HepG2 (cell line): Measurements from ENCODE around the gene TNNT1. TPM values are rescaled to one million over a fixed set of nuclear protein-coding genes. Genes with fewer than 3 reads are reported as not detected.
A peak's percentile ranks its signal among the peaks of the same experiment; 100 is the strongest.

Source experiments
- ATAC-seq: fragments of 200-7000 bp; cut with Tn5 transposase; 3 replicates; pipeline ENCODE4 v1.9.1; 2020; ENCODE audit warnings: mild to moderate bottlenecking, moderate library complexity
- BruUV-seq: library from RNA; stranded (reverse); fragments of 400-500 nt; replicated peaks from 2 replicates; lab custom pipeline; 2021; lab: Mats Ljungman, UMichigan
- CTCF ChIA-PET: fragments of 300-600 bp; formaldehyde crosslinking; extraction: SDS; loops from one replicate; lab custom pipeline; 2021; ENCODE audit warnings: low total read pairs, inconsistent platforms, low intra/inter-chr PET ratio; lab: Yijun Ruan, JAX
- POLR2A ChIA-PET: fragments of 350-600 bp; sonication (Branson Sonifier 250); formaldehyde crosslinking; loops from one replicate; lab custom pipeline; 2020; ENCODE audit warnings: antibody characterized with exemption, inconsistent platforms; lab: Yijun Ruan, JAX
- DNase-seq: peaks from one replicate; pipeline ENCODE4 v3.0.0-alpha.2; 2015; ENCODE audit warnings: low spot score
- FAIRE-seq: peaks from 3 replicates; lab custom pipeline; 2011; peaks lifted over from hg19 to GRCh38; lab: Jason Lieb, UNC
- H2AFZ ChIP-seq: one replicate; pipeline ENCODE4 v1.6.1; 2011; ENCODE audit warnings: low read length, inconsistent platforms
- H3K27ac ChIP-seq: fragments of 300-600 bp; 3 replicates; pipeline ENCODE4 v1.8.0; 2011; ENCODE audit warnings: mixed run types, mild to moderate bottlenecking, mixed read lengths, low read length, inconsistent platforms; ENCODE audit not compliant: insufficient read depth; ENCODE audit errors: extremely low read length
- H3K27me3 ChIP-seq, 2 experiments: fragments of 200-600 bp in 1 of 2; 2 replicates in 1 of 2; 3 replicates in 1 of 2; pipeline versions ENCODE4 v1.6.0 to v1.8.0; 2011; ENCODE audit warnings: low read length in 2 of 2, mild to moderate bottlenecking in 2 of 2, moderate library complexity in 2 of 2, inconsistent platforms in 1 of 2; ENCODE audit not compliant: insufficient read depth in 2 of 2, control insufficient read depth in 1 of 2
- H3K36me3 ChIP-seq, 2 experiments: fragments of 200-600 bp in 1 of 2; replicated peaks in 1 of 2; 2 replicates in 1 of 2; 3 replicates in 1 of 2; pipeline versions ENCODE4 v1.5.1 to v1.8.0; 2011; ENCODE audit warnings: low read length in 2 of 2, inconsistent platforms in 1 of 2; ENCODE audit not compliant: insufficient read depth in 2 of 2, control insufficient read depth in 1 of 2
- H3K4me1 ChIP-seq: 2 replicates; pipeline ENCODE4 v1.5.1; 2012; ENCODE audit warnings: low read length, inconsistent platforms; ENCODE audit not compliant: insufficient read depth
- H3K4me2 ChIP-seq: 2 replicates; pipeline ENCODE4 v1.6.0; 2011; ENCODE audit warnings: low read depth, low read length, inconsistent platforms
- H3K4me3 ChIP-seq, 3 experiments: fragments of 200-600 bp in 1 of 3; sonication (generic), shearing (Covaris generic) in 1 of 3; replicated peaks in 1 of 3; 2 replicates each; pipeline ENCODE4 v1.5.1; 2011 to 2016; ENCODE audit warnings: low read length in 3 of 3, inconsistent platforms in 2 of 3, low read depth in 2 of 3, mild to moderate bottlenecking in 2 of 3, control low read depth in 1 of 3, mixed read lengths in 1 of 3; ENCODE audit not compliant: insufficient read depth in 1 of 3
- H3K79me2 ChIP-seq: one replicate; pipeline ENCODE4 v1.6.1; 2011; ENCODE audit warnings: low read length, inconsistent platforms; ENCODE audit not compliant: insufficient read depth
- H3K9ac ChIP-seq: 2 replicates; pipeline ENCODE4 v1.6.0; 2011; ENCODE audit warnings: mild to moderate bottlenecking, low read depth, low read length, inconsistent platforms; ENCODE audit not compliant: insufficient read depth
- H3K9me3 ChIP-seq: 2 replicates; pipeline ENCODE4 v1.5.1; 2012; ENCODE audit warnings: mild to moderate bottlenecking, low read length
- H4K20me1 ChIP-seq: 2 replicates; pipeline ENCODE4 v1.6.0; 2011; ENCODE audit warnings: inconsistent platforms, mild to moderate bottlenecking, low read length, moderate library complexity; ENCODE audit not compliant: insufficient read depth
- AGO2 ChIP-seq: fragments of 200-400 bp; formaldehyde crosslinking; optimal IDR thresholded peaks from 2 replicates; pipeline ENCODE3; 2017; ENCODE audit warnings: mild to moderate bottlenecking, low read depth, low read length, moderate library complexity
- CHCHD3 ChIP-seq: sonication (generic); formaldehyde crosslinking; IDR thresholded peaks from 2 replicates; pipeline ENCODE4 v1.8.0; 2022; ENCODE audit warnings: mild to moderate bottlenecking, missing genetic modification reagents, moderate library complexity
- RBM22 ChIP-seq: fragments of 200-400 bp; formaldehyde crosslinking; optimal IDR thresholded peaks from 2 replicates; pipeline ENCODE3; 2017; ENCODE audit warnings: mild to moderate bottlenecking, low read length, moderate library complexity
- ZFP90 ChIP-seq: sonication (generic); formaldehyde crosslinking; IDR thresholded peaks from 2 replicates; pipeline ENCODE4 v1.8.0; 2022; ENCODE audit warnings: missing genetic modification reagents, mild to moderate bottlenecking, inconsistent platforms, borderline replicate concordance
- ZNF282 ChIP-seq: fragments of 450-650 bp; IDR thresholded peaks from 2 replicates; pipeline ENCODE4 v1.6.1; 2018; ENCODE audit not compliant: partially characterized antibody
- ZNF772 ChIP-seq: sonication (generic); formaldehyde crosslinking; IDR thresholded peaks from 2 replicates; pipeline ENCODE4 v1.5.0; 2020; ENCODE audit warnings: mild to moderate bottlenecking, missing genetic modification reagents
- whole genome bisulfite sequencing: methylation state at CpG from one replicate; pipeline ENCODE4 v1.1.6; 2017; ENCODE audit warnings: low lambda C conversion rate; 5-methylcytosine and 5-hydroxymethylcytosine counted together
- in situ Hi-C: cut with HindIII; loops from 2 replicates; pipeline ENCODE4 v1.10.0; 2017; ENCODE audit warnings: low pct_unique_long_range_greater_than_20kb; ENCODE audit not compliant: extremely low pct_ligation_motif_present
- intact Hi-C: fragments of 100-400 bp; cut with micrococcal nuclease; formaldehyde crosslinking; loops from one replicate; pipeline ENCODE4 v1.10.0; 2022; ENCODE audit not compliant: unreplicated experiment
- polyA plus RNA-seq, 8 experiments: library from polyadenylated mRNA; depleted of rRNA in 3 of 8; stranded (reverse) in 7 of 8; unstranded in 1 of 8; fragments of >200 nt; fragmentation: Illumina TruSeq in 4 of 8; extraction: Trizol in 4 of 8; gene quantifications; 2 replicates each; pipeline versions ENCODE4 v1.2.1 to v1.2.3, GENCODE V29; 2011 to 2016; ENCODE audit warnings: low read depth in 4 of 8, missing spikeins in 1 of 8, mixed read lengths in 1 of 8; ENCODE audit not compliant: insufficient read depth in 1 of 8
- total RNA-seq, 5 experiments: library from RNA; depleted of rRNA; stranded (reverse); fragments of >200 nt; fragmentation: Illumina TruSeq; extraction: Trizol; gene quantifications; 2 replicates each; pipeline ENCODE4 v1.2.3, GENCODE V29; 2016; ENCODE audit warnings: low read depth in 1 of 5
- TF ChIP-seq, protein P1 (sequence below): sonication (generic); formaldehyde crosslinking; IDR thresholded peaks from 2 replicates; pipeline ENCODE4 v1.4.0; 2020; ENCODE audit warnings: missing genetic modification reagents

The TNNT1 gene
- total and polyA plus RNA-seq, 2 of the 13 experiments (the other 11 are each of a cell fraction or from before 2014, with no cell fraction given): 1.3 to 2.4 TPM

DNA sequence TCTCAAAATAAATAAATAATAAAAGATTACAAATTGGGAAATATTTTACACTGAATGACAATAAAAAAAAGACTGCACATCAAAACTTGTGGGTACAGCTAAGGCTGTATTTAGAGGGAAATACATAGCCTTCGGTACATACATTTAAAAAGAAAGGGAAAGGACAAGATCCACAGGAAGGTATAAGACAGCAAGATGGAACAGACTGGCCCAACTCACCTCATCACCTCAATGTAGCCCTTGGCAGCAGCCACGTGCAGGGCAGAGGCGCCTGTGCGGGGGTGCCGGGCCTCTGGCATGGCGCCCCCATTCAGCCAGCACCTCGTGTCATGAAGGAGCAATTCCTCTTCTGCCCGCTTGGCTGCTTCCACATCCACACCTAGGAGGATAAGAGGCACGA is 45.8 kb downstream of the TNNT1 start:
- no peak for FAIRE-seq
- no TSS peak for BruUV-seq
- no peaks in the 10 kb centered on the region for H3K9me3 ChIP-seq
- POLR2A ChIA-PET: no interaction called here
- no peaks in the 10 kb centered on the region for H3K27me3 ChIP-seq
- H3K9ac ChIP-seq: no peak overlapping the region
- H3K4me2 ChIP-seq: no peak overlapping the region
- DNase-seq: no peak
- no peaks in the 10 kb centered on the region for H3K79me2 ChIP-seq
- H3K4me3 ChIP-seq: no peak overlapping the region
- no peak overlapping the region for H3K27ac ChIP-seq
- H3K4me1 ChIP-seq: peaks cover 16% of the 10 kb centered on the region
- CTCF ChIA-PET: no interaction called here
- in situ Hi-C loops (no loop called here), intact Hi-C loops (no loop called here)
- 0 out of 2 replicates have a peak, but pooled peaks cover 2% of the 10 kb centered on the region for H4K20me1 ChIP-seq
- H2AFZ ChIP-seq: no peak overlapping the region
- peaks cover 0 to 4% of the 10 kb centered on the region in 2 experiments; a peak in 2 of 5 replicates for H3K36me3 ChIP-seq
- WGBS: 99% methylated on average over 3 of the region's 9 CpGs
- TF ChIP-seq ZFP90 (CRISPR knock-in tag) (peak; percentile 66; the same call in 1 of the 2 replicates), RBM22 (peak; percentile 36), AGO2 (peak; percentile 49), ZNF282 (no peak), CHCHD3 (CRISPR knock-in tag) (no peak), ZNF772 (CRISPR knock-in tag) (no peak)
- TF ChIP-seq, protein P1, sequence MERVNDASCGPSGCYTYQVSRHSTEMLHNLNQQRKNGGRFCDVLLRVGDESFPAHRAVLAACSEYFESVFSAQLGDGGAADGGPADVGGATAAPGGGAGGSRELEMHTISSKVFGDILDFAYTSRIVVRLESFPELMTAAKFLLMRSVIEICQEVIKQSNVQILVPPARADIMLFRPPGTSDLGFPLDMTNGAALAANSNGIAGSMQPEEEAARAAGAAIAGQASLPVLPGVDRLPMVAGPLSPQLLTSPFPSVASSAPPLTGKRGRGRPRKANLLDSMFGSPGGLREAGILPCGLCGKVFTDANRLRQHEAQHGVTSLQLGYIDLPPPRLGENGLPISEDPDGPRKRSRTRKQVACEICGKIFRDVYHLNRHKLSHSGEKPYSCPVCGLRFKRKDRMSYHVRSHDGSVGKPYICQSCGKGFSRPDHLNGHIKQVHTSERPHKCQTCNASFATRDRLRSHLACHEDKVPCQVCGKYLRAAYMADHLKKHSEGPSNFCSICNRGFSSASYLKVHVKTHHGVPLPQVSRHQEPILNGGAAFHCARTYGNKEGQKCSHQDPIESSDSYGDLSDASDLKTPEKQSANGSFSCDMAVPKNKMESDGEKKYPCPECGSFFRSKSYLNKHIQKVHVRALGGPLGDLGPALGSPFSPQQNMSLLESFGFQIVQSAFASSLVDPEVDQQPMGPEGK: no peak
- TF ChIP-seq, all 625 proteins: peak for 3
- ATAC-seq: no peak
